ENCODE measurements around the gene CLIC3. TPM values are rescaled to one million over a fixed set of nuclear protein-coding genes. Genes with fewer than 3 reads are reported as not detected.
"Not testable (repeated sequence)": the region's sequence is repeated elsewhere in the genome, so short reads cannot be mapped to it uniquely, and the experiment has no call there.

Gene CLIC3
- total and polyA plus RNA-seq, 4 donors = 17.2 to 115 (median 81.1) TPM

GRCh38 chr9:137035507-137035834 is 39.1 kb upstream of the CLIC3 start:
- DNase-seq = no peak
- peaks cover 0 to 15% (median 0%) of the 10 kb centered on the region in 4 donors for H3K36me3 ChIP-seq (ENCODE audit: control insufficient read depth in 4 of 4, insufficient read depth in 4 of 4, low read length in 4 of 4)
- no peak overlapping the region for H3K9ac ChIP-seq (ENCODE audit: insufficient read depth in 1 of 2, low read length in 2 of 2)
- 30 to 36% methylated on average over 9 of the region's 9 CpGs for WGBS, 2 donors
- peaks cover 0 to 7% (median 0%) of the 10 kb centered on the region in 5 donors for H3K4me1 ChIP-seq (ENCODE audit: control insufficient read depth in 5 of 5, insufficient read depth in 5 of 5, low read length in 5 of 5)
- no peak for ATAC-seq (ENCODE audit: insufficient read depth, low FRiP score)
- no peaks in the 10 kb centered on the region for H3K27me3 ChIP-seq (ENCODE audit: control insufficient read depth in 3 of 3, insufficient read depth in 3 of 3, low read length in 2 of 3)
- TF ChIP-seq, protein P1, sequence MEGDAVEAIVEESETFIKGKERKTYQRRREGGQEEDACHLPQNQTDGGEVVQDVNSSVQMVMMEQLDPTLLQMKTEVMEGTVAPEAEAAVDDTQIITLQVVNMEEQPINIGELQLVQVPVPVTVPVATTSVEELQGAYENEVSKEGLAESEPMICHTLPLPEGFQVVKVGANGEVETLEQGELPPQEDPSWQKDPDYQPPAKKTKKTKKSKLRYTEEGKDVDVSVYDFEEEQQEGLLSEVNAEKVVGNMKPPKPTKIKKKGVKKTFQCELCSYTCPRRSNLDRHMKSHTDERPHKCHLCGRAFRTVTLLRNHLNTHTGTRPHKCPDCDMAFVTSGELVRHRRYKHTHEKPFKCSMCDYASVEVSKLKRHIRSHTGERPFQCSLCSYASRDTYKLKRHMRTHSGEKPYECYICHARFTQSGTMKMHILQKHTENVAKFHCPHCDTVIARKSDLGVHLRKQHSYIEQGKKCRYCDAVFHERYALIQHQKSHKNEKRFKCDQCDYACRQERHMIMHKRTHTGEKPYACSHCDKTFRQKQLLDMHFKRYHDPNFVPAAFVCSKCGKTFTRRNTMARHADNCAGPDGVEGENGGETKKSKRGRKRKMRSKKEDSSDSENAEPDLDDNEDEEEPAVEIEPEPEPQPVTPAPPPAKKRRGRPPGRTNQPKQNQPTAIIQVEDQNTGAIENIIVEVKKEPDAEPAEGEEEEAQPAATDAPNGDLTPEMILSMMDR (IDR thresholded peaks at IDR 0.05; ENCODE audit: control extremely low read depth, extremely low read depth) = no peak
- no peak overlapping the region for H3K27ac ChIP-seq (ENCODE audit: low read depth in 1 of 2, low read length in 1 of 2)
- no peak overlapping the region for H3K4me3 ChIP-seq
- no peaks in the 10 kb centered on the region for H3K9me3 ChIP-seq (ENCODE audit: control insufficient read depth in 4 of 4, insufficient read depth in 3 of 4, low read length in 3 of 4)

DNA sequence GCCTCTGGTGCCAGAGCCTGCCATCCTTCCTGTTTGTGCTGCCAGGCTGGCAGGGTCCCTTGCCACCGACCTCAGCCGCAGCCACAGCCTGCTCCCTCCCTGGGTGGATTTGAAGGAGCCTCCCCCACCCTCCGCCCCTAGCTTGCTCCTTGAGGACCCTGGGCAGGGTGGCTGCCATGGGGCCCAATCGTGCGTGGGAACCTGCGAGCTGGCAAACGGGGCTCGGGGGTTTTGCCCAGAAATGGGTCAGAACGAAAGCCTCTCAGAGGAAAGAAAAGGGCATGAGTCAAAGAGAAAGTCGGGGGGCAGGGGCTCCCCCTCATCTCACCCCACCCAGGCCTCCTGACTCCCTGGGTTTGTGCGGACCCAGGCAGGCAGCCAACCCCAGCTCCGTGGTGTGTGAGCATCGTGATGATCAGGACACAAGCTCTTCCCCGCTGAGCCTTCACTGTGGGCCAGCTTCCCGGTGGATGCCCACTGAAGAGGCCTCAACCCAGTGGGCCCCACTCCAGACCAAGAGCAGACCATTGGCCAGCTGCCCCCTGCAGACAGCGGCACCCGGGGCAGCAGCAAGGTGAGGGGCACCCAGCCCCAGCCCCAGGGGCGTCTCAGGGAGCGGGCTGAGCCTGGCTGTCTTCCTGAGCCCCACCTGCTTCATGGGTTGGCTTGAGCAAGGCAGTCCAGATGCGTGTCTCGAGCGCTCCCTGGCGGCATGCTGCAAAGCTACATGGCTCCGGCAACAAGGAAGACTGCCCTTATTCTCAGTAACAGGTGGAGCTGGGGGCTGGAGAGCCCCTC is 38.5 kb upstream of the CLIC3 start:
- WGBS, 2 donors = 6 to 11% methylated on average over 24 of the region's 24 CpGs
- Histone ChIP-seq H3K4me1 (ENCODE audit: control insufficient read depth in 5 of 5, insufficient read depth in 5 of 5, low read length in 5 of 5) (peaks cover 0 to 7% (median 0%) of the 10 kb centered on the region in 5 donors), H3K27me3 (ENCODE audit: control insufficient read depth in 3 of 3, insufficient read depth in 3 of 3, low read length in 2 of 3) (no peaks in the 10 kb centered on the region), H3K9ac (ENCODE audit: insufficient read depth in 1 of 2, low read length in 2 of 2) (no peak overlapping the region), H3K4me3 (no peak overlapping the region), H3K27ac (ENCODE audit: low read depth in 1 of 2, low read length in 1 of 2) (peak overlapping the region in 1 of 2 donors; percentile 54), H3K36me3 (ENCODE audit: control insufficient read depth in 4 of 4, insufficient read depth in 4 of 4, low read length in 4 of 4) (peaks cover 0 to 11% (median 0%) of the 10 kb centered on the region in 4 donors), H3K9me3 (ENCODE audit: control insufficient read depth in 4 of 4, insufficient read depth in 3 of 4, low read length in 3 of 4) (no peaks in the 10 kb centered on the region)
- DNase-seq = peak; percentile 83 to 88 (median 85)
- TF ChIP-seq, protein P1 (IDR thresholded peaks at IDR 0.05; ENCODE audit: control extremely low read depth, extremely low read depth) = peak; percentile 95
- peak; percentile 75 for ATAC-seq (ENCODE audit: insufficient read depth, low FRiP score)

DNA sequence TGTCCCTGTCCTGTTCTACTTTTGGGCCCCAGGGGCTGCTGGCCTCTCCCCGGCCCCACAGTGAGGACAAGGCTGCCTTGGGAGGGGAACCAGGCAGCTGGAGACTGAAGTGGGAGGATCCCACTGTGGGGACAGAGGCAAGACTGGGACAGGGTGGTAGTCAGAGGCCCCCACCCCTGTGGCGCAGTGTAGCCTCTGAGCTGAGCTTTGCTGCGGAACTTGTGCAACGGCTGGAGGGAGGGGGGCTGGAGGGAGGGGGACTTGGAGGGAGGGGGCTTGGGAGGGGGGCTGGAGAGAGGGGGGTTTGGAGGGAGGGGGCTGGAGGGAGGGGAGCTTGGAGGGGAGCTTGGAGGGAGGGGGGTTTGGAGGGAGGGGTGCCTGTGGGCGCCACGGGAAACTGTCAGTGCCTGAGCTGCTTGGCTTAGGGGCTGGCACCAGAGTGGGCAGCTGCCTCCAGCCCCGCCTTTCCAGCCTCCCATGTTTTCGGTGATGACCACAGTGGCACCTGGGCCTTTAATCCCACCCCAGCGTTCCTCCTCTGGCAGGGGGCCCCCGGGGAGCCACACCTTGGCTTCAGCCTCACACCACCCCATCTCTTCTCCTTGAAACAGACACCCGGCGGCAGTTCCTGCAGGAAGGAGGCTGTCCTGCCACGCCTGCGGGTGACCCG is 37.8 kb upstream of the CLIC3 start:
- Histone ChIP-seq H3K9me3 (ENCODE audit: control insufficient read depth in 4 of 4, insufficient read depth in 3 of 4, low read length in 3 of 4) (no peaks in the 10 kb centered on the region), H3K36me3 (ENCODE audit: control insufficient read depth in 4 of 4, insufficient read depth in 4 of 4, low read length in 4 of 4) (peaks cover 0 to 5% (median 0%) of the 10 kb centered on the region in 4 donors), H3K9ac (ENCODE audit: insufficient read depth in 1 of 2, low read length in 2 of 2) (no peak overlapping the region), H3K4me3 (no peak overlapping the region), H3K4me1 (ENCODE audit: control insufficient read depth in 5 of 5, insufficient read depth in 5 of 5, low read length in 5 of 5) (peaks cover 0 to 8% (median 0%) of the 10 kb centered on the region in 5 donors), H3K27me3 (ENCODE audit: control insufficient read depth in 3 of 3, insufficient read depth in 3 of 3, low read length in 2 of 3) (no peaks in the 10 kb centered on the region), H3K27ac (ENCODE audit: low read depth in 1 of 2, low read length in 1 of 2) (peak overlapping the region in 1 of 2 donors; percentile 20)
- 26 to 35% methylated on average over 15 of the region's 15 CpGs for WGBS, 2 donors
- ATAC-seq (ENCODE audit: insufficient read depth, low FRiP score) = no peak
- DNase-seq = no peak
- TF ChIP-seq, protein P1 (IDR thresholded peaks at IDR 0.05; ENCODE audit: control extremely low read depth, extremely low read depth) = no peak

GRCh38 chr9:137033481-137033880 is 37.1 kb upstream of the CLIC3 start:
- WGBS, 2 donors = 72 to 89% methylated on average over 5 of the region's 5 CpGs
- not testable (repeated sequence) for DNase-seq; H3K9me3 ChIP-seq (ENCODE audit: control insufficient read depth in 4 of 4, insufficient read depth in 3 of 4, low read length in 3 of 4); H3K4me3 ChIP-seq; H3K36me3 ChIP-seq (ENCODE audit: control insufficient read depth in 4 of 4, insufficient read depth in 4 of 4, low read length in 4 of 4); H3K27ac ChIP-seq (ENCODE audit: low read depth in 1 of 2, low read length in 1 of 2); H3K27me3 ChIP-seq (ENCODE audit: control insufficient read depth in 3 of 3, insufficient read depth in 3 of 3, low read length in 2 of 3); ATAC-seq (ENCODE audit: insufficient read depth, low FRiP score)
- Histone ChIP-seq H3K4me1 (ENCODE audit: control insufficient read depth in 5 of 5, insufficient read depth in 5 of 5, low read length in 5 of 5) (peaks cover 0 to 12% (median 3%) of the 10 kb centered on the region in 5 donors), H3K9ac (ENCODE audit: insufficient read depth in 1 of 2, low read length in 2 of 2) (peak overlapping the region in 1 of 2 donors; percentile 9)

All from lung (tissue), 12 donors.